SK-N-SH (cell line): ENCODE results near the gene FBXL15. TPM values are rescaled to one million over a fixed set of nuclear protein-coding genes. Genes with fewer than 3 reads are reported as not detected.

Experiments used
- CTCF ChIA-PET: fragments of 300-600, 350-600 bp; formaldehyde crosslinking; extraction: SDS; loops from one replicate; lab custom pipeline; 2021; lab: Yijun Ruan, JAX
- POLR2A ChIA-PET: fragments of 350-600 bp; sonication (Branson Sonifier 250); formaldehyde crosslinking; extraction: SDS; loops from one replicate; lab custom pipeline; 2020; ENCODE audit warnings: antibody characterized with exemption, inconsistent platforms; lab: Yijun Ruan, JAX
- DNase-seq: peaks from one replicate; pipeline ENCODE4 v3.0.0; 2012
- H2AFZ ChIP-seq: fragments of 200-600 bp; sonication (generic); 2 replicates; pipeline ENCODE4 v1.8.1; 2016; ENCODE audit warnings: antibody characterized with exemption, mild to moderate bottlenecking, low read depth
- H3F3A ChIP-seq: fragments of 200-600 bp; sonication (generic); replicated peaks from 2 replicates; pipeline ENCODE3; 2016; ENCODE audit warnings: antibody characterized with exemption, mild to moderate bottlenecking; ENCODE audit not compliant: insufficient read depth
- H3K27ac ChIP-seq, 2 experiments: fragments of 200-500 bp in 1 of 2; fragments of 200-600 bp in 1 of 2; sonication (Bioruptor generic) in 1 of 2; sonication (generic), shearing (Covaris generic) in 1 of 2; 2 replicates each; pipeline versions ENCODE4 v1.5.1 to v1.6.1; 2014 to 2016; ENCODE audit warnings: low read depth in 2 of 2, inconsistent platforms in 1 of 2, low read length in 1 of 2, mild to moderate bottlenecking in 1 of 2, mixed read lengths in 1 of 2
- H3K27me3 ChIP-seq: fragments of 200-600 bp; sonication (generic), shearing (Covaris generic); 2 replicates; pipeline ENCODE4 v1.6.1; 2016; ENCODE audit warnings: mixed run types; ENCODE audit not compliant: insufficient read depth
- H3K36me3 ChIP-seq, 2 experiments: fragments of 200-500 bp in 1 of 2; fragments of 200-600 bp in 1 of 2; sonication (Bioruptor generic) in 1 of 2; sonication (generic) in 1 of 2; replicated peaks in 1 of 2; 2 replicates each; pipeline versions ENCODE3 to v1.5.1; 2014 to 2016; ENCODE audit warnings: low read length in 1 of 2, mild to moderate bottlenecking in 1 of 2; ENCODE audit not compliant: insufficient read depth in 2 of 2, control insufficient read depth in 1 of 2
- H3K4me1 ChIP-seq, 2 experiments: fragments of 200-500 bp in 1 of 2; fragments of 200-600 bp in 1 of 2; sonication (Bioruptor generic) in 1 of 2; sonication (generic), shearing (Covaris generic) in 1 of 2; 2 replicates each; pipeline versions ENCODE4 v1.5.1 to v1.6.1; 2014 to 2016; ENCODE audit warnings: low read depth in 1 of 2, low read length in 1 of 2, mixed run types in 1 of 2; ENCODE audit not compliant: insufficient read depth in 2 of 2, control insufficient read depth in 1 of 2
- H3K4me2 ChIP-seq: fragments of 200-600 bp; sonication (generic), shearing (Covaris generic); 2 replicates; pipeline ENCODE4 v1.6.1; 2017; ENCODE audit warnings: mixed run types
- H3K4me3 ChIP-seq, 2 experiments: fragments of 200-500 bp in 1 of 2; fragments of 200-600 bp in 1 of 2; sonication (Bioruptor generic) in 1 of 2; sonication (generic), shearing (Covaris generic) in 1 of 2; 2 replicates each; pipeline versions ENCODE4 v1.5.1 to v1.8.1; 2014 to 2016; ENCODE audit warnings: low read depth in 2 of 2, inconsistent platforms in 1 of 2, low read length in 1 of 2, mild to moderate bottlenecking in 1 of 2, mixed read lengths in 1 of 2, moderate library complexity in 1 of 2
- H3K79me2 ChIP-seq: fragments of 200-600 bp; sonication (generic); 2 replicates; pipeline ENCODE4 v1.8.1; 2017; ENCODE audit warnings: mild to moderate bottlenecking; ENCODE audit not compliant: insufficient read depth
- H3K9ac ChIP-seq: fragments of 200-600 bp; sonication (generic); 2 replicates; pipeline ENCODE4 v1.6.1; 2017; ENCODE audit warnings: mixed run types
- H3K9me2 ChIP-seq: fragments of 200-600 bp; sonication (generic); 2 replicates; pipeline ENCODE4 v1.6.1; 2017; ENCODE audit warnings: mixed run types
- H3K9me3 ChIP-seq: fragments of 200-600 bp; sonication (generic); 2 replicates; pipeline ENCODE4 v1.6.1; 2017; ENCODE audit warnings: mixed run types, mild to moderate bottlenecking, moderate library complexity
- H4K20me1 ChIP-seq: fragments of 200-600 bp; sonication (generic); 2 replicates; pipeline ENCODE4 v1.6.1; 2017; ENCODE audit warnings: mild to moderate bottlenecking, mixed run types; ENCODE audit not compliant: insufficient read depth
- CHD2 ChIP-seq: fragments of 150-350 bp; IDR thresholded peaks from 2 replicates; pipeline ENCODE4 v1.6.1; 2018; ENCODE audit warnings: low read length; ENCODE audit not compliant: partially characterized antibody
- ELF1 ChIP-seq: IDR thresholded peaks from 2 replicates; pipeline ENCODE4 v1.4.0; 2012
- EZH2phosphoT487 ChIP-seq: fragments of 200-600 bp; sonication (generic); IDR thresholded peaks from 2 replicates; pipeline ENCODE4 v1.6.1; 2017; ENCODE audit warnings: low read depth, mixed run types, mild to moderate bottlenecking, antibody characterized with exemption, moderate library complexity, borderline replicate concordance
- FOXJ3 ChIP-seq: sonication (generic); formaldehyde crosslinking; IDR thresholded peaks from 2 replicates; pipeline ENCODE4 v1.5.1; 2020; ENCODE audit warnings: mild to moderate bottlenecking, missing genetic modification reagents
- GATA2 ChIP-seq: sonication (generic); formaldehyde crosslinking; IDR thresholded peaks from 2 replicates; pipeline ENCODE4 v1.5.0; 2020; ENCODE audit warnings: mild to moderate bottlenecking, missing genetic modification reagents
- JUND ChIP-seq: IDR thresholded peaks from 2 replicates; pipeline ENCODE4 v1.4.0; 2012
- MAX ChIP-seq: IDR thresholded peaks from 2 replicates; pipeline ENCODE4 v1.4.0; 2012; ENCODE audit warnings: low read depth
- NFIC ChIP-seq: IDR thresholded peaks from 2 replicates; pipeline ENCODE4 v1.4.0; 2012; ENCODE audit warnings: borderline replicate concordance
- NRF1 ChIP-seq: IDR thresholded peaks from 2 replicates; pipeline ENCODE4 v1.6.1; 2012; ENCODE audit warnings: low read depth, mild to moderate bottlenecking, low read length
- RAD21 ChIP-seq: IDR thresholded peaks from 2 replicates; pipeline ENCODE4 v1.6.1; 2012; ENCODE audit warnings: mild to moderate bottlenecking, low read length
- REST ChIP-seq: IDR thresholded peaks from 2 replicates; pipeline ENCODE4 v1.6.1; 2012; ENCODE audit warnings: mild to moderate bottlenecking, low read depth, low read length, moderate library complexity
- WGBS: methylation state at CpG from one replicate; pipeline ENCODE4 v1.1.6; 2017; ENCODE audit warnings: low lambda C conversion rate; 5-methylcytosine and 5-hydroxymethylcytosine counted together
- polyA plus RNA-seq, 3 experiments: library from polyadenylated mRNA; depleted of rRNA; stranded (reverse); fragments of >200 nt; gene quantifications; 2 replicates each; pipeline ENCODE4 v1.2.3, GENCODE V29; 2012

The FBXL15 gene
- polyA plus RNA-seq, 1 of the 3 experiments (the other 2 are of a cell fraction), result 17.2 TPM

- DNase-seq, result no peak
- peaks cover 0 to 3% of the 10 kb centered on the region in 2 experiments for H3K36me3 ChIP-seq
- WGBS, result 60% methylated on average over 2 of the region's 5 CpGs
Measured at GRCh38 chr10:102433619-102434046, 13.0 kb downstream of the FBXL15 start.

More at GRCh38 chr10:102433619-102434046, 13.0 kb downstream of the FBXL15 start:
- Histone ChIP-seq H3F3A (no peaks in the 10 kb centered on the region), H3K4me2 (no peak overlapping the region), H3K9ac (no peak overlapping the region), H3K4me1 (peaks cover 0 to 6% of the 10 kb centered on the region in 2 experiments; a peak in 1 of 4 replicates), H3K4me3 (no peak overlapping the region), H4K20me1 (no peaks in the 10 kb centered on the region), H3K79me2 (peaks cover 14% of the 10 kb centered on the region), H3K9me3 (no peaks in the 10 kb centered on the region), H3K27me3 (no peaks in the 10 kb centered on the region), H2AFZ (no peak overlapping the region), H3K27ac (no peak overlapping the region), H3K9me2 (no peaks in the 10 kb centered on the region)
- ChIA-PET POLR2A (no interaction called here), CTCF (interaction anchor here (1.2 to 3.3 kb wide), 3 partner anchors 12 to 40 kb away, joined by 3 to 26 read pairs (median 4); partner anchors contain the start of gene FBXL15)
- TF ChIP-seq ELF1 (no peak), EZH2phosphoT487 (no peak), GATA2 (no peak), JUND (no peak), RAD21 (no peak), NFIC (no peak), CHD2 (no peak), FOXJ3 (CRISPR knock-in tag) (no peak), MAX (no peak), REST (no peak), NRF1 (no peak)
